GM23338 (cell line): Measurements from ENCODE around the gene TEX51. TPM values are rescaled to one million over a fixed set of nuclear protein-coding genes. Genes with fewer than 3 reads are reported as not detected.

Experiments used
- ATAC-seq: fragments of 200-7000 bp; cut with Tn5 transposase; 3 replicates; pipeline ENCODE4 v1.9.1; 2020
- DNase-seq: peaks from one replicate; pipeline ENCODE4 v3.0.0-alpha.2; 2015; ENCODE audit warnings: low spot score
- H2AFZ ChIP-seq: fragments of 200-600 bp; sonication (generic); 2 replicates; pipeline ENCODE4 v1.8.0; 2016; ENCODE audit warnings: antibody characterized with exemption, mild to moderate bottlenecking, moderate library complexity
- H3F3A ChIP-seq: fragments of 200-600 bp; sonication (generic); replicated peaks from 2 replicates; pipeline ENCODE4 v1.8.0; 2017; ENCODE audit warnings: antibody characterized with exemption, mixed run types, low read depth
- H3K27ac ChIP-seq: fragments of 200-600 bp; sonication (generic); 2 replicates; pipeline ENCODE4 v1.6.1; 2016; ENCODE audit warnings: low read depth
- H3K27me3 ChIP-seq: fragments of 200-600 bp; sonication (generic); 2 replicates; pipeline ENCODE4 v1.8.0; 2016; ENCODE audit warnings: mild to moderate bottlenecking, mixed run types, moderate library complexity; ENCODE audit not compliant: insufficient read depth
- H3K36me3 ChIP-seq: fragments of 200-600 bp; sonication (generic); 2 replicates; pipeline ENCODE4 v1.8.0; 2016; ENCODE audit warnings: mild to moderate bottlenecking; ENCODE audit not compliant: insufficient read depth
- H3K4me1 ChIP-seq: fragments of 200-600 bp; sonication (generic); 2 replicates; pipeline ENCODE4 v1.8.0; 2016; ENCODE audit warnings: mild to moderate bottlenecking, moderate library complexity; ENCODE audit not compliant: insufficient read depth
- H3K4me2 ChIP-seq: fragments of 200-600 bp; sonication (generic); 2 replicates; pipeline ENCODE4 v1.7.1; 2017; ENCODE audit warnings: mixed run types
- H3K4me3 ChIP-seq: fragments of 200-600 bp; sonication (generic); 2 replicates; pipeline ENCODE4 v1.6.1; 2016; ENCODE audit warnings: mixed run types
- H3K79me2 ChIP-seq: fragments of 200-600 bp; sonication (generic); replicated peaks from 2 replicates; pipeline ENCODE4 v1.8.0; 2017; ENCODE audit warnings: mild to moderate bottlenecking; ENCODE audit not compliant: insufficient read depth
- H3K9me2 ChIP-seq: fragments of 200-600 bp; sonication (generic); 2 replicates; pipeline ENCODE4 v1.8.0; 2017; ENCODE audit not compliant: insufficient read depth
- H4K20me1 ChIP-seq: fragments of 200-600 bp; sonication (generic); replicated peaks from 2 replicates; pipeline ENCODE4 v1.8.0; 2017; ENCODE audit warnings: mild to moderate bottlenecking; ENCODE audit not compliant: insufficient read depth
- H3K27ac Mint-ChIP-seq: 2 replicates; pipeline ENCODE4 v1.8.0; 2020; ENCODE audit warnings: inconsistent platforms, mild to moderate bottlenecking, moderate library complexity, mixed read lengths
- H3K27me3 Mint-ChIP-seq: 3 replicates; pipeline ENCODE4 v1.8.0; 2022; ENCODE audit warnings: low read depth, mild to moderate bottlenecking, moderate library complexity, mixed read lengths, inconsistent platforms; ENCODE audit not compliant: insufficient read depth, poor library complexity
- H3K36me3 Mint-ChIP-seq: 3 replicates; pipeline ENCODE4 v1.8.0; 2021; ENCODE audit warnings: low read depth, mild to moderate bottlenecking, inconsistent platforms, moderate library complexity, mixed read lengths
- H3K4me1 Mint-ChIP-seq: 3 replicates; pipeline ENCODE4 v1.8.0; 2020; ENCODE audit warnings: mild to moderate bottlenecking, inconsistent platforms, mixed read lengths
- H3K4me3 Mint-ChIP-seq: 3 replicates; pipeline ENCODE4 v1.8.0; 2021; ENCODE audit warnings: moderate library complexity, mild to moderate bottlenecking, inconsistent platforms, mixed read lengths
- H3K9me3 Mint-ChIP-seq: 3 replicates; pipeline ENCODE4 v1.8.0; 2020; ENCODE audit warnings: moderate library complexity, mild to moderate bottlenecking, inconsistent platforms, mixed read lengths
- CREB1 ChIP-seq: fragments of 250-450 bp; sonication (Bioruptor Pico); IDR thresholded peaks from 2 replicates; pipeline ENCODE4 v1.5.0; 2020; ENCODE audit warnings: low read depth, mild to moderate bottlenecking, moderate library complexity
- EZH2 ChIP-seq: fragments of 200-600 bp; sonication (generic); IDR thresholded peaks from one replicate; pipeline ENCODE4 v1.8.0; 2017; ENCODE audit warnings: antibody characterized with exemption, mild to moderate bottlenecking, low read depth; ENCODE audit not compliant: unreplicated experiment
- JUNB ChIP-seq: IDR thresholded peaks from one replicate; pipeline ENCODE4 v1.6.1; 2016; ENCODE audit warnings: antibody characterized with exemption; ENCODE audit not compliant: unreplicated experiment
- NANOG ChIP-seq: IDR thresholded peaks from 2 replicates; pipeline ENCODE4 v1.6.1; 2016; ENCODE audit warnings: antibody characterized with exemption, borderline replicate concordance
- POLR2AphosphoS5 ChIP-seq: IDR thresholded peaks from 2 replicates; pipeline ENCODE4 v1.6.1; 2016; ENCODE audit warnings: antibody characterized with exemption, low read depth
- ZNF114 ChIP-seq: fragments of 250-450 bp; sonication (Bioruptor Pico); IDR thresholded peaks from 2 replicates; pipeline ENCODE4 v1.5.0; 2020; ENCODE audit warnings: mild to moderate bottlenecking, moderate library complexity
- ZNF331 ChIP-seq: fragments of 250-450 bp; sonication (Bioruptor Pico); IDR thresholded peaks from 2 replicates; pipeline ENCODE4 v1.5.0; 2020; ENCODE audit warnings: low read depth, mild to moderate bottlenecking, moderate library complexity
- polyA plus RNA-seq: library from polyadenylated mRNA; unstranded; fragments of >200 nt; fragmentation: Nextera tagmentation; extraction: Ambion mirVana; gene quantifications from 2 replicates; pipeline ENCODE4 v1.2.1, GENCODE V29; 2016
- total RNA-seq: library from RNA; depleted of rRNA; stranded (reverse); fragments of >200 nt; shearing (Covaris generic); gene quantifications from 2 replicates; pipeline ENCODE4 v1.2.3, GENCODE V29; 2014
- TF ChIP-seq, protein P1 (sequence below): fragments of 250-450 bp; sonication (Bioruptor Pico); IDR thresholded peaks from 2 replicates; pipeline ENCODE4 v1.5.0; 2020; ENCODE audit warnings: mild to moderate bottlenecking, moderate library complexity
- TF ChIP-seq, protein P2 (sequence below): IDR thresholded peaks from one replicate; pipeline ENCODE4 v1.6.1; 2018; ENCODE audit warnings: antibody characterized with exemption; ENCODE audit not compliant: unreplicated experiment

Gene TEX51
- total and polyA plus RNA-seq, 2 experiments from 2014 or later, result not detected

DNA sequence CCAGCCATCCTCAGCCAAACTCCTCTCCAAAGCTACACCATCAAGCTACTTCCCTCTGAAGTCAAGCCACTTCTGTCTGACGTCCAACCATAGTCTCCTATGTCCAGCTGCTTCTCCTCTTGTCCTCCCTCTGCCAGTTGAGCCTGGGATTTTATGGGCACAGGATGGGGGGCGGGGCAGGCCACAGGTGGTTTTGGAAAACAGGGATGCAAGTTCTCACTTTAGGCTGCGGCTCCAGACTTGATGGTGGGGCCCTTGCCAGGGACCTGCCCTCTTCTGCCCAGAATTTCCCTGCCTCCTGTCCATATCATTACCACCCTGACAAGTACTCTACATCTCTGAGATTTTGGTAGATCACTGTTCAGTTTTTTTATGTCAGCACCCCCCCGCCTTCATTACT lies 41.6 kb downstream of the TEX51 start:
- H3K4me1 Mint-ChIP-seq, result peaks cover 12% of the 10 kb centered on the region
- H3K4me3 Mint-ChIP-seq, result no peak overlapping the region
- peaks cover 57% of the 10 kb centered on the region for H3K36me3 Mint-ChIP-seq
- Histone ChIP-seq H3F3A (peaks cover 14% of the 10 kb centered on the region), H3K4me2 (no peak overlapping the region), H3K4me3 (no peak overlapping the region), H3K9me2 (0 out of 2 replicates have a peak, but pooled peaks cover 9% of the 10 kb centered on the region), H4K20me1 (no peaks in the 10 kb centered on the region), H2AFZ (no peak overlapping the region), H3K27ac (no peak overlapping the region), H3K27me3 (0 out of 2 replicates have a peak, but pooled peaks cover 6% of the 10 kb centered on the region), H3K4me1 (peaks cover 5% of the 10 kb centered on the region; the same call in 1 of the 2 replicates), H3K36me3 (peaks cover 13% of the 10 kb centered on the region), H3K79me2 (no peaks in the 10 kb centered on the region)
- H3K9me3 Mint-ChIP-seq, result peaks cover 62% of the 10 kb centered on the region
- DNase-seq (no peak), ATAC-seq (no peak)
- peaks cover 50% of the 10 kb centered on the region for H3K27me3 Mint-ChIP-seq
- H3K27ac Mint-ChIP-seq, result no peak overlapping the region
- TF ChIP-seq ZNF331 (CRISPR knock-in tag) (no peak), ZNF114 (CRISPR knock-in tag) (no peak), NANOG (no peak), JUNB (no peak), CREB1 (CRISPR knock-in tag) (no peak)

DNA sequence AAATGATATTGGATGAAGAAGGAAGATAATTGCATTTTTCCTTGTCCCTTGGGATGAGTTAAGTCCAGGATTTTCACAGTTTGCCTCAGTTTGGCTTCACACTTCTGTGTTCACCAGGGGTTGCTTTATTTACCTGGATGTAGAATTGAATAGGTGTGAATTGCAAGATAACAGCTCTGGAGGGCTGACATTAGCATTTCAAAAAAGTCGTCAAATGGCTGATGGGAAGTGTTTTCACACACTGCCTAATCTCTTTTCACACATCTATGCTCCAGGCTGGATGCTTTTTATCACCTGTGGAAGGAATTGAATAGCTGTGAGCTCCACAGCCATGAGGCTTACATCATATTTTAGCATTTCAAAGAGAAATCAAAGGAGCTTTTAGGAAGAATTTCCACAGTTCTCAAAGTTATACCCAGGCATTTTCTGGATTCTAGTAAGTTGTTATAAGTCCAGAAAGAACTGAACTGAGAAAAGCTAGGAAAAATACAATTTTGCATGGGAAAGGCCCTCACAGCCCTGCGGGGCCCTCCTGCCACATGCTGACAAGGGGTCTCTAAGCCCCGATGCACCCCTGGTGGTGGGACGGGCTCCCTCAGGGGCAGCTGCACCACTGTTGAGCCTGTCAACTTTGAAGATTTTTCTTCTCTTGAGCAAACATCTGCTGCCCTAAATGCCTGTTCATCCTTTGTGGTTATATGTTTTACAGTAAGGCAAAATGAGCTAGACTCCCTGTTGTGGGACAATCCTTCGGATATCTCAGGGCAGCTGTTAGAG lies 43.9 kb downstream of the TEX51 start:
- H4K20me1 ChIP-seq, result no peaks in the 10 kb centered on the region
- Mint-ChIP-seq H3K27me3 (peaks cover 58% of the 10 kb centered on the region), H3K9me3 (peaks cover 74% of the 10 kb centered on the region), H3K4me3 (no peak overlapping the region), H3K27ac (no peak overlapping the region), H3K36me3 (peaks cover 68% of the 10 kb centered on the region), H3K4me1 (peaks cover 12% of the 10 kb centered on the region)
- H3F3A ChIP-seq, result peaks cover 14% of the 10 kb centered on the region
- 0 out of 2 replicates have a peak overlapping the region, but pooled peaks have one; percentile 12 for H3K27ac ChIP-seq
- no peak overlapping the region for H3K4me2 ChIP-seq
- H3K36me3 ChIP-seq, result peaks cover 13% of the 10 kb centered on the region
- 0 out of 2 replicates have a peak, but pooled peaks cover 6% of the 10 kb centered on the region for H3K27me3 ChIP-seq
- peaks cover 13% of the 10 kb centered on the region for H3K4me1 ChIP-seq
- H3K9me2 ChIP-seq, result 0 out of 2 replicates have a peak, but pooled peaks cover 9% of the 10 kb centered on the region
- ATAC-seq (peak; percentile 90), DNase-seq (peak; percentile 54)
- H3K79me2 ChIP-seq, result no peaks in the 10 kb centered on the region
- H3K4me3 ChIP-seq, result no peak overlapping the region
- no peak overlapping the region for H2AFZ ChIP-seq
- peak; percentile 35; the same call in 1 of the 2 replicates for TF ChIP-seq POLR2AphosphoS5
- TF ChIP-seq CREB1 (CRISPR knock-in tag), result no peak
- TF ChIP-seq EZH2, result no peak
- peak; percentile 97 for TF ChIP-seq NANOG
- TF ChIP-seq JUNB, result no peak
- TF ChIP-seq ZNF331 (CRISPR knock-in tag), result no peak
- TF ChIP-seq, protein P1, sequence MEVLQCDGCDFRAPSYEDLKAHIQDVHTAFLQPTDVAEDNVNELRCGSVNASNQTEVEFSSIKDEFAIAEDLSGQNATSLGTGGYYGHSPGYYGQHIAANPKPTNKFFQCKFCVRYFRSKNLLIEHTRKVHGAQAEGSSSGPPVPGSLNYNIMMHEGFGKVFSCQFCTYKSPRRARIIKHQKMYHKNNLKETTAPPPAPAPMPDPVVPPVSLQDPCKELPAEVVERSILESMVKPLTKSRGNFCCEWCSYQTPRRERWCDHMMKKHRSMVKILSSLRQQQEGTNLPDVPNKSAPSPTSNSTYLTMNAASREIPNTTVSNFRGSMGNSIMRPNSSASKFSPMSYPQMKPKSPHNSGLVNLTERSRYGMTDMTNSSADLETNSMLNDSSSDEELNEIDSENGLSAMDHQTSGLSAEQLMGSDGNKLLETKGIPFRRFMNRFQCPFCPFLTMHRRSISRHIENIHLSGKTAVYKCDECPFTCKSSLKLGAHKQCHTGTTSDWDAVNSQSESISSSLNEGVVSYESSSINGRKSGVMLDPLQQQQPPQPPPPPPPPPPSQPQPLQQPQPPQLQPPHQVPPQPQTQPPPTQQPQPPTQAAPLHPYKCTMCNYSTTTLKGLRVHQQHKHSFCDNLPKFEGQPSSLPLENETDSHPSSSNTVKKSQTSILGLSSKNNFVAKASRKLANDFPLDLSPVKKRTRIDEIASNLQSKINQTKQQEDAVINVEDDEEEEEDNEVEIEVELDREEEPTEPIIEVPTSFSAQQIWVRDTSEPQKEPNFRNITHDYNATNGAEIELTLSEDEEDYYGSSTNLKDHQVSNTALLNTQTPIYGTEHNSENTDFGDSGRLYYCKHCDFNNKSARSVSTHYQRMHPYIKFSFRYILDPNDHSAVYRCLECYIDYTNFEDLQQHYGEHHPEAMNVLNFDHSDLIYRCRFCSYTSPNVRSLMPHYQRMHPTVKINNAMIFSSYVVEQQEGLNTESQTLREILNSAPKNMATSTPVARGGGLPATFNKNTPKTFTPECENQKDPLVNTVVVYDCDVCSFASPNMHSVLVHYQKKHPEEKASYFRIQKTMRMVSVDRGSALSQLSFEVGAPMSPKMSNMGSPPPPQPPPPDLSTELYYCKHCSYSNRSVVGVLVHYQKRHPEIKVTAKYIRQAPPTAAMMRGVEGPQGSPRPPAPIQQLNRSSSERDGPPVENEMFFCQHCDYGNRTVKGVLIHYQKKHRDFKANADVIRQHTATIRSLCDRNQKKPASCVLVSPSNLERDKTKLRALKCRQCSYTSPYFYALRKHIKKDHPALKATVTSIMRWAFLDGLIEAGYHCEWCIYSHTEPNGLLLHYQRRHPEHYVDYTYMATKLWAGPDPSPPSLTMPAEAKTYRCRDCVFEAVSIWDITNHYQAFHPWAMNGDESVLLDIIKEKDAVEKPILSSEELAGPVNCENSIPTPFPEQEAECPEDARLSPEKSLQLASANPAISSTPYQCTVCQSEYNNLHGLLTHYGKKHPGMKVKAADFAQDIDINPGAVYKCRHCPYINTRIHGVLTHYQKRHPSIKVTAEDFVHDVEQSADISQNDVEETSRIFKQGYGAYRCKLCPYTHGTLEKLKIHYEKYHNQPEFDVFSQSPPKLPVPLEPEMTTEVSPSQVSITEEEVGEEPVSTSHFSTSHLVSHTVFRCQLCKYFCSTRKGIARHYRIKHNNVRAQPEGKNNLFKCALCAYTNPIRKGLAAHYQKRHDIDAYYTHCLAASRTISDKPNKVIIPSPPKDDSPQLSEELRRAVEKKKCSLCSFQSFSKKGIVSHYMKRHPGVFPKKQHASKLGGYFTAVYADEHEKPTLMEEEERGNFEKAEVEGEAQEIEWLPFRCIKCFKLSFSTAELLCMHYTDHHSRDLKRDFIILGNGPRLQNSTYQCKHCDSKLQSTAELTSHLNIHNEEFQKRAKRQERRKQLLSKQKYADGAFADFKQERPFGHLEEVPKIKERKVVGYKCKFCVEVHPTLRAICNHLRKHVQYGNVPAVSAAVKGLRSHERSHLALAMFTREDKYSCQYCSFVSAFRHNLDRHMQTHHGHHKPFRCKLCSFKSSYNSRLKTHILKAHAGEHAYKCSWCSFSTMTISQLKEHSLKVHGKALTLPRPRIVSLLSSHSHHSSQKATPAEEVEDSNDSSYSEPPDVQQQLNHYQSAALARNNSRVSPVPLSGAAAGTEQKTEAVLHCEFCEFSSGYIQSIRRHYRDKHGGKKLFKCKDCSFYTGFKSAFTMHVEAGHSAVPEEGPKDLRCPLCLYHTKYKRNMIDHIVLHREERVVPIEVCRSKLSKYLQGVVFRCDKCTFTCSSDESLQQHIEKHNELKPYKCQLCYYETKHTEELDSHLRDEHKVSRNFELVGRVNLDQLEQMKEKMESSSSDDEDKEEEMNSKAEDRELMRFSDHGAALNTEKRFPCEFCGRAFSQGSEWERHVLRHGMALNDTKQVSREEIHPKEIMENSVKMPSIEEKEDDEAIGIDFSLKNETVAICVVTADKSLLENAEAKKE (CRISPR knock-in tag), result no peak
- TF ChIP-seq, protein P2, sequence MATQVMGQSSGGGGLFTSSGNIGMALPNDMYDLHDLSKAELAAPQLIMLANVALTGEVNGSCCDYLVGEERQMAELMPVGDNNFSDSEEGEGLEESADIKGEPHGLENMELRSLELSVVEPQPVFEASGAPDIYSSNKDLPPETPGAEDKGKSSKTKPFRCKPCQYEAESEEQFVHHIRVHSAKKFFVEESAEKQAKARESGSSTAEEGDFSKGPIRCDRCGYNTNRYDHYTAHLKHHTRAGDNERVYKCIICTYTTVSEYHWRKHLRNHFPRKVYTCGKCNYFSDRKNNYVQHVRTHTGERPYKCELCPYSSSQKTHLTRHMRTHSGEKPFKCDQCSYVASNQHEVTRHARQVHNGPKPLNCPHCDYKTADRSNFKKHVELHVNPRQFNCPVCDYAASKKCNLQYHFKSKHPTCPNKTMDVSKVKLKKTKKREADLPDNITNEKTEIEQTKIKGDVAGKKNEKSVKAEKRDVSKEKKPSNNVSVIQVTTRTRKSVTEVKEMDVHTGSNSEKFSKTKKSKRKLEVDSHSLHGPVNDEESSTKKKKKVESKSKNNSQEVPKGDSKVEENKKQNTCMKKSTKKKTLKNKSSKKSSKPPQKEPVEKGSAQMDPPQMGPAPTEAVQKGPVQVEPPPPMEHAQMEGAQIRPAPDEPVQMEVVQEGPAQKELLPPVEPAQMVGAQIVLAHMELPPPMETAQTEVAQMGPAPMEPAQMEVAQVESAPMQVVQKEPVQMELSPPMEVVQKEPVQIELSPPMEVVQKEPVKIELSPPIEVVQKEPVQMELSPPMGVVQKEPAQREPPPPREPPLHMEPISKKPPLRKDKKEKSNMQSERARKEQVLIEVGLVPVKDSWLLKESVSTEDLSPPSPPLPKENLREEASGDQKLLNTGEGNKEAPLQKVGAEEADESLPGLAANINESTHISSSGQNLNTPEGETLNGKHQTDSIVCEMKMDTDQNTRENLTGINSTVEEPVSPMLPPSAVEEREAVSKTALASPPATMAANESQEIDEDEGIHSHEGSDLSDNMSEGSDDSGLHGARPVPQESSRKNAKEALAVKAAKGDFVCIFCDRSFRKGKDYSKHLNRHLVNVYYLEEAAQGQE, result no peak
